HT1080 (cell line): ENCODE measurements around the gene CALHM1. TPM values are rescaled to one million over a fixed set of nuclear protein-coding genes. Genes with fewer than 3 reads are reported as not detected.
"Not testable (repeated sequence)": the region's sequence is repeated elsewhere in the genome, so short reads cannot be mapped to it uniquely, and the experiment has no call there.

ENCODE experiments used
- DNase-seq: peaks from one replicate; pipeline ENCODE4 v3.0.0-alpha.2; 2015; ENCODE audit warnings: low read depth
- polyA plus RNA-seq, 2 experiments: library from polyadenylated mRNA; depleted of rRNA; stranded (reverse); fragments of >200 nt; gene quantifications; 2 replicates each; pipeline ENCODE4 v1.2.3, GENCODE V29; 2015
- total RNA-seq: library from RNA; depleted of rRNA; stranded (reverse); fragments of >200 nt; shearing (Covaris generic); gene quantifications from 2 replicates; pipeline ENCODE4 v1.2.3, GENCODE V29; 2014; rRNA removed

The CALHM1 gene
- total RNA-seq: not detected in 2 replicates
- polyA plus RNA-seq (2015; cell fraction: cytosol; rRNA removed): not detected in 2 replicates
- not detected in 2 replicates for polyA plus RNA-seq (2015; cell fraction: nucleus; rRNA removed)

- DNase-seq: no peak
Measured at GRCh38 chr10:103458720-103459119, at the start of gene CALHM1. TSS of gene CALHM1 (minus strand) at chr10:103458900. CDS start at chr10:103458751, 149 bp downstream.

- no peak for DNase-seq
Measured at GRCh38 chr10:103507235-103508191, 48.8 kb upstream of the CALHM1 start.

GRCh38 chr10:103506061-103506460 is 47.4 kb upstream of the CALHM1 start:
- DNase-seq: no peak

GRCh38 chr10:103504181-103504783 is 45.6 kb upstream of the CALHM1 start:
- peak; percentile 99 for DNase-seq

- DNase-seq: not testable (repeated sequence)
Measured at GRCh38 chr10:103503777-103504176, 45.1 kb upstream of the CALHM1 start.

- DNase-seq: no peak
Measured at GRCh38 chr10:103502849-103503660, 44.4 kb upstream of the CALHM1 start.

GRCh38 chr10:103501186-103501585 is 42.5 kb upstream of the CALHM1 start:
- DNase-seq: no peak

GRCh38 chr10:103500481-103500880 is 41.8 kb upstream of the CALHM1 start:
- DNase-seq: no peak

- DNase-seq: no peak
Measured at GRCh38 chr10:103499881-103500280, 41.2 kb upstream of the CALHM1 start.

- no peak for DNase-seq
Measured at GRCh38 chr10:103498936-103499638, 40.4 kb upstream of the CALHM1 start.

GRCh38 chr10:103497161-103497915 is 38.6 kb upstream of the CALHM1 start:
- DNase-seq: no peak

- no peak for DNase-seq
Measured at GRCh38 chr10:103495321-103495720, 36.6 kb upstream of the CALHM1 start.

- no peak for DNase-seq
Measured at GRCh38 chr10:103493916-103494877, 35.5 kb upstream of the CALHM1 start.

GRCh38 chr10:103493362-103493915 is 34.7 kb upstream of the CALHM1 start, which contains the start of gene NEURL1:
TSS of gene NEURL1 (plus strand) at chr10:103493705. CDS start at chr10:103494388, 683 bp downstream.
- DNase-seq: no peak

GRCh38 chr10:103492655-103493261 is 34.1 kb upstream of the CALHM1 start:
- no peak for DNase-seq

- peak; percentile 93 for DNase-seq
Measured at GRCh38 chr10:103491729-103492364, 33.1 kb upstream of the CALHM1 start.

GRCh38 chr10:103490986-103491314 is 32.2 kb upstream of the CALHM1 start:
- DNase-seq: no peak

GRCh38 chr10:103487410-103487708 is 28.7 kb upstream of the CALHM1 start:
- DNase-seq: no peak
